HG03139 (cell line): ENCODE measurements around the gene SERPINA3.

Source experiments
- ATAC-seq: cut with Tn5 transposase; IDR thresholded peaks from one replicate; pipeline ENCODE4 v1.9.1; 2021; ENCODE audit not compliant: unreplicated experiment

The SERPINA3 gene

GRCh38 chr14:94612580-94613554 is 676 bp downstream of the SERPINA3 start:
- ATAC-seq: no peak

- ATAC-seq: no peak
These were observed 1.8 kb downstream of the SERPINA3 start for GRCh38 chr14:94613720-94614644.

- ATAC-seq: no peak
These were observed 2.6 kb downstream of the SERPINA3 start for GRCh38 chr14:94614802-94615201.

- ATAC-seq: no peak
These were observed 3.1 kb downstream of the SERPINA3 start for GRCh38 chr14:94615254-94615653.

GRCh38 chr14:94615823-94616570 is 3.8 kb downstream of the SERPINA3 start:
- no peak for ATAC-seq

GRCh38 chr14:94617366-94617941 is 5.3 kb downstream of the SERPINA3 start:
- ATAC-seq: no peak

- no peak for ATAC-seq
These were observed 6.0 kb downstream of the SERPINA3 start for GRCh38 chr14:94617988-94618822.

GRCh38 chr14:94619297-94619696 is 7.1 kb downstream of the SERPINA3 start:
- no peak for ATAC-seq

GRCh38 chr14:94620597-94620996 is 8.4 kb downstream of the SERPINA3 start:
- ATAC-seq: no peak

- no peak for ATAC-seq
These were observed 9.4 kb downstream of the SERPINA3 start for GRCh38 chr14:94621358-94622134.

GRCh38 chr14:94622653-94623421 is 10.6 kb downstream of the SERPINA3 start:
- ATAC-seq: no peak

GRCh38 chr14:94623422-94623809 is 11.2 kb downstream of the SERPINA3 start:
- ATAC-seq: no peak

- no peak for ATAC-seq
These were observed 11.8 kb downstream of the SERPINA3 start for GRCh38 chr14:94623856-94624499.

GRCh38 chr14:94624537-94625352 is 12.6 kb downstream of the SERPINA3 start:
- ATAC-seq: no peak

- no peak for ATAC-seq
These were observed 13.1 kb downstream of the SERPINA3 start for GRCh38 chr14:94625353-94625635.

- ATAC-seq: no peak
These were observed 16.4 kb downstream of the SERPINA3 start for GRCh38 chr14:94628578-94628977.

GRCh38 chr14:94630396-94630795 is 18.2 kb downstream of the SERPINA3 start:
- no peak for ATAC-seq
